GM19023 (cell line): ENCODE results near the gene PTPN14.
"Not testable (repeated sequence)": the region's sequence is repeated elsewhere in the genome, so short reads cannot be mapped to it uniquely, and the experiment has no call there.

Experiments used
- ATAC-seq: cut with Tn5 transposase; IDR thresholded peaks from one replicate; pipeline ENCODE4 v1.9.1; 2021; ENCODE audit warnings: mild to moderate bottlenecking, moderate library complexity; ENCODE audit not compliant: unreplicated experiment

Gene PTPN14

DNA sequence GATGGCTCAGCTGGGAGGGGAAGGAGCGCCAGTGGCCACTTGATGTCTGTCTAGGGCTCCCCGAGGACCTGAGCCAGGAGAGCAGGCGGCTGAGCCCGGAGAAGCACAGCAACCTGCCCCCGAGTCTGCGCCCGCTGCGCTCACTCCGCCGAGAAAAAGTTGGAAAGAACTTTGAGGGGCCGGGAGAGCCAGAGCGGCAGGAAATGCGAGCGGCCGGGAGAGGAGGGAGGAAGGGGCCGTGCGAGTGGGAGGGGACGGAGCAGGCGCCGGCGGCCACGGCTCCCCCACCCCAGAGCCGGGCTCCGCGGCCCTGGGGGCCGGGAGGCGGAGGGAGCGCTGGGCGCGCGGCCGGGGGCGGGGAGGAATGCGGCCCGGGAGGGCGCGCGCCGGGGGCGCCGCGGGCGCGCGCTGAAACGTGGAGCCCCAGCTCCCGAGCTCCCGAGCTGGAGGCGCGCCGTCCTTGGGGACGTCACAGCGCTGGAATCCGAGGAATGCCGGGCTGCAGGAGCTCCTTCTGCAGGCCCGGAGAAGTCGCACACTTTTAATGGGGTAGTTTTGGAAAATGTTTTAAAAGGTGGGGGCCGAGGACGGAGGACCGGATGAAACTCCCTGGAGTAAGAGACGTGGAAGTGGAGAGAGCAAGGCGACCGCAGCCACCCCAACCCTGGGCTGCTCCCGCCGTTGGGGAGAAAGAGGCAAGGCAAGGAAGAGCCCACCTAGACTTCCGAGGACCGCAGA lies at the start of gene PTPN14:
Gene PTPN14 (minus strand): TSS at position 167 of the 738 bp plus-strand sequence. CDS start 86,799 bp downstream, outside the sequence.
- ATAC-seq: peak; percentile 46

DNA sequence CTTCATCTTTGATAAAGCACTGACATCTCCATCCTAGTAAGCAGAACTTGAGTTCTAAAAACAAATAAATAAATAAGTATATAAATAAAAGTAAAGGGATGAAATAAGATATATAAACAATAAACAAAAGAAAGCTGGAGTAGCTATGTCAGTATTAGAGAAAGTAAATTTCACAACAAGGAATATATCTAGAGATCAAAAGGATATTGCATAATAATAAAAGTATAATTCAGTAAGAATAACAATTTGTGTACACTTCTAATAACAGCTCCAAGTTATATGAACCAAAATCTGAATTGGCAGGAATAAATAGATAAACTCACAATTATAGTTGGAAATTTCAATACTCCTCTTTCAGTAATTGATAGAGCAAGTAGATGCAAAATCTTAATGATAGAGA lies 41.8 kb upstream of the PTPN14 start:
- ATAC-seq: no peak

DNA sequence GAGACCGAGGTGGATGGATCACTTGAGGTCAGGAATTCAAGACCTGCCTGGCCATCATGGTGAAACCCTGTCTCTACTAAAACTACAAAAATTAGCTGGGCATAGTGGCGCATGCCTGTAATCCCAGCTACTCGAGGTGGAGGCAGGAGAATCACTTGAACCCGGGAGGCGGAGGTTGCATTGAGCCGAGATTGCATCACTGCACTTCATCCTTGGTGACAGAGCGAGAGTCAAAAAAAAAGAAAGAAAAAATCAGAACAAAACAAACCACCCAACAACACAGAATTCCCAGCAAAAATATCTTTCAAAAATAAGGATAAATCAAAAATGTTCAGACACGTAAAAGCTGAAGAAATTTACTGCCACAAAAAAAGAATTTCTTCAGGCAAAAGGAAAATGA lies 40.5 kb upstream of the PTPN14 start:
- ATAC-seq: not testable (repeated sequence)

DNA sequence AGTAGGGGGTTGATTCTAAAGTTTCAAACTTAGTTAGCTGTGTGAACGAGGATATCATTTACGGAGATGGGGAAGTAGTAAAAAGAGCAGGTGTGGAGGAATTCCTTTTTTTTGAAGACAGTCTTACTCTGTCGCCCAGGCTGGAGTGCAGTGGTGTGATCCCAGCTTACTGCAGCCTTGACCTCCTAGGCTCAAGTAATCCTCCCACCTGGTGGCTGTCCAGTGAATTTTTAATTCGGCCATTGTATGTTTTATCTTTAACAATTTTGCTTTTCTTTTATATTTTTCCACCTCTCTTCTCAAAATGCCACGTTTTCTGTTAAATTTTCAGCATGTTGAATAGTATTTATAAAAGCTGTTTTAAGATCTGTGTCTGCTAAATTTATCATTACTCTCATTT lies 39.3 kb upstream of the PTPN14 start:
- ATAC-seq: no peak

DNA sequence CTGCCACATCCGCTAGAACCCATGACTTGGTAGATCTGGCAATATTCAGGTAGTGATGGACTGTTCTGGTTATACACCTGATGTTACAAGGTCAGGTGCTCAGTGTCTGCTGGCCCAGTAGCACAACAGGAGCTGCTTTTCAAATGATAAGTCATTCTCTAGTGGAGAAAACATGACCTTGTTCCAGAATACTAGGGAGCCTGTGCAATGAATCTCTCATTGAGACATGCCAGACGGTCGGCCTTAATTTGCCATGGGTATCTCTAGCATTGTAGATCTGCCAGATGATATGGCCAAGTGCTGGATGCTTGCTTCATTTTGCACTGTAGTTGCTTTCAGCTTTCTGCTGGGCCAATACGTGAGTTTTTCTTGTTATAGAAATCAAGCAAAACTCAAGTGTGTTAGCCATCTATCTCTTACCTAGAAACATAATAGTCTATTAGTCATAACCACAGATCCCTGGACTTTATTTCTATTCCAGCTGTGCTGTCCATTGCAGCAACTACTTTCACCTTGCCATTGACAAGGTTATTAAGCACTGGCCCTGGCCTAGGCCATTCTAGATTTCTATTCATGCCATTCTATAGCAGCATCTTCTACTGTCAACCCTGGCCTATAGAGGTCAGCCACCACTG lies 37.7 kb upstream of the PTPN14 start:
- no peak for ATAC-seq

DNA sequence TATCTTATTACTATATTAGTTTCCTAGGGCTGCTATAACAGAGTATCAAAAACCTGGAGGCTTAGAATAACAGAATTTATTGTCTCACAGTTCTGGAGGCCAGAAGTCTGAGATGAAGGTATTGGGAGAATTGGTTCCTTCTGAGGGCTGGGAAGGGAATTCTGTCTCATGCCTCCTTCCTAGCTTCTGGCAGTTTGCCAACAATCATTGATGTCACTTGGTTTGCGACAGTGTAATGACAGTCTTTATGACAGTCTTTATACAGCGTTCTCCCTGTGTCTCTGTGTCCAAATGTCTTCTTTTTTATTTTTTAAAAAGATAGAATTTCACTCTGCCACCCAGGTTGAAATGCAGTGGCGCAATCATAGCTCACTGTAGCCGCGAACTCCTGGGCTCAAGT lies 35.8 kb upstream of the PTPN14 start:
- no peak for ATAC-seq

DNA sequence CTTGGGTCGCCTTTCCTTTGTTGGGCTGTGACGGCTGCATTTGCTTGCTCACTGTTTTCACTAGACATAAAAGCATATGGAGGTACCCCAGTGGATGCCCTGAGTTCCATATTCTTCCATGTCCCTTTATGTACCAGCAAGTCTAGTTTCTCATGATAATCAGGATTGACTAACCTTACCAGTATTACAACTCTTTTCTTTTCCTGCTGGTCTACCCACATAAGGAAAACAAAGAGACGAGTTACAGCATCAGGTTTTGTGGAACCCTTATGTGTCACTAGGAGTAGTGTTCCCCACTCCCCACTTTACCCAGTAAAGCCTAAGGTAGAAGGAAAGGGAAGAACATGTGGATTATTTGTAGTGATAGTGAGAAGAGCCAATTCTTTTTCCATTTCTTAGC lies 35.2 kb upstream of the PTPN14 start:
- no peak for ATAC-seq

DNA sequence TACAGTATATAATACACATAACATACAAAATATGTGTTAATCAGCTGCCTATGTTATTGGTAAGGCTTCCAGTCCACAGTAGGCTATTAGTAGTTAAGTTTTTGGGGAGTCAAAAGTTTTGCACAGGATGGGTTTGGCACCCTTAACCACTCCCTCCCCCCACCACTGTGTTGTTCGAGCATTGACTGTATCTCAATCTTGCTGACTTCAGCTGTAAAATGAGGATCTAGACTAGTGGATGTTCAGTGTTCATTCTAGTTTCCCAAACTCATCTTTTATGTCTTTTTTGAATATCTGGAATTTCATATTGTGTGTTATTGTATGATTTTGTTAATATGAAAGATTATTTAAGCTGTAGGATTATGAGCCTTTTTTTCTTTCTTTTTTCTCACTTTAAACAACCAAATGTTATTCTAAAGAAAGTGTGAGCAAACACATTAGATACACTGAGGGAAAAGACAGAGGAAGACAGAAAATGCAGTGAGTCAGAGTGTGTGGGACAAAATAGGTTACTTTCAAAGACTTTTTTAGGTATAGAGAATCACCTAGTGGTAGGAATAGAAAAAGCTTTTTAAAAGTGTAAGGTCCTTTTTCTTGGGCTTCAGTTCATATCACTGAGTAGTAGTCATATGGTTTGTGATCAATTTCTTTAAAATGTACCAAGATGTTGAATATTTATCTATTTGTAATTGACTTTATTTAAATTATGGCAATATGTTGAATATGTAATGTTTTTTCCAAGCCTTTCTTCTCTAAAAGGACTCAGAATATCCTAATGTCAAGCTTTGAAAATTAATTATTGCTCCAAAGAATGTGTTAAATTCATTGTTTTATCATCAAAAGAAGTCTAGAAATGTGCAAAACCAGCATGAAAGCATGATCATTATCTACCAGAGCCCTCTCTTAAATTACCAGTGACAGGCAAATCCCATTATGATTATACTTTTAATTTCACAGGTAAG lies 33.7 kb upstream of the PTPN14 start:
- peak; percentile 66 for ATAC-seq

DNA sequence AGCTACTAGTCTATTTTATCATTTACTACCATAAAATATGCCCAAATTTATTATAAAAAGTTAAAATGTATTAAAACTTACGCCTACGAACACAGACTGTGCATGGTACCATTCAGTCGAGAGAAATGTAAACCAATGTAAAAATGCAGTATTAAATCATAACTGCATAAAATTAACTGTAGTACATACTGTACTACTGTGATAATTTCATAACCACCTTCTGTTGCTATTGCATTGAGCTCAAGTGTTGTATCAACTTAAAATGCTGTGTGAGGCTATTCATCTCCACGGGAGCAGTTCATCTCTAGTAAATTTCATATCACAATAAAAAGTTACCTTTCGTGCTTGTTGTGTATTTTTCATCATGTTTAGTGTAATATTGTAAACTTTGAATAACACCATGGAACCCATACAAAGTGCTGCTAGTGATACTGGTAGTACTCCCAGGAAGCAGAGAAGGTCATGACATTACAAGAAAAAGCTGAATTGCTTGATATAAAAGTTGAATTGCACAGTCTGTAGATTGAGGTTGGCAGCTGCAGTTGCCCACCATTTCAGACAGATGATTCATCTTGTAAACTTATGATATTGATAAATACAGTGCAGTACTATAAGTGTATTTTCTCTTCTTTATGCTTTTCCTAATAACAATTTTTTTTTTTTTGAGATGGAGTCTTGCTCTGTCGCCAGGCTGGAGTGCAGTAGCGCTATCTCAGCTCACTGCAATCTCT lies 32.6 kb upstream of the PTPN14 start:
- no peak for ATAC-seq

DNA sequence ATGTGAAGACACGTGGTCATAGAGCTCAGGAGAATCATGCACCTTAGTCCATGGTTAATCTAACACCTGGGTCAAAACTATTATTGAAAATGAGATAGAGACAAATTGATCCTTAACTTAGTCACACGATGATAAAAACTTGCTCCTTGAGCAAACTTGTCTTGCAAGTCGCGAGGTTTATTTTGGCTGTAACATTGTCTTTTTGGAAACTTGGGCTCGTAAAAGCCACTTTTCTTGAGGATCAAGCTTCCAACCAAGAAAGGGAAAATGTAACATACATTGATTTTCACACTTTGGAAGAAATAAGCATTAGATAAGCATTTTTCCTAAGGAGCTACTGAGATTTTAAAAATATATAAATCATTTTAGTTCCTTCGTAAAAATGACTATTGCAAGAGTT lies 31.7 kb upstream of the PTPN14 start:
- no peak for ATAC-seq

DNA sequence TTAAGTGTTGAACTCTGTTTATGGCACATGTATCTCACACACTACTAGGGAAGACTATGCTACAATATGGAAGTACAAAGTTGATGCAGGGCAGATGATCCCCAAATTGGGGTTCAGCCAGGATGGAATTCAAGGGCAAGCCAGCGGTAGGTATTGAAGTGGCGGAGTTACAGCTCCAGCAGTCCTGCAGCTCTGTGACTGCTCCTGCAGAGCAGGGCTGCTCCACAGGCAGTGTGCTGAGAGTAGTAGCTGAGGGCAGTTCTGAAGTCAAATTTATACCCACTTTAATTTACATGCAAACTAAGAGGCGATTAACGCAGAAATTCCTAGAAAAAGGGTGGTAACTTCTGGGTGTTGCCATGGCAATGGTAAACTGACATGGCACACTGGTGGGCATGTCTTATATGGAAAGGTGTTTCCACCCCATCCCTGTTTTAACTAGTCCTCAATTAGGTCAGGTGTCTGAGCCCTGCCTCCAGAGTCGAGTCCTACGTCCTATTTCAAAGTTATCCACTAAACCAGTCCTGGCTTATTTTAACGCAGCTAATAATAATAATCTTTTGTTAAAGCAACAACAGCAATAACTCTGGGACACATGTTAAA lies 31.0 kb upstream of the PTPN14 start:
- ATAC-seq: no peak

DNA sequence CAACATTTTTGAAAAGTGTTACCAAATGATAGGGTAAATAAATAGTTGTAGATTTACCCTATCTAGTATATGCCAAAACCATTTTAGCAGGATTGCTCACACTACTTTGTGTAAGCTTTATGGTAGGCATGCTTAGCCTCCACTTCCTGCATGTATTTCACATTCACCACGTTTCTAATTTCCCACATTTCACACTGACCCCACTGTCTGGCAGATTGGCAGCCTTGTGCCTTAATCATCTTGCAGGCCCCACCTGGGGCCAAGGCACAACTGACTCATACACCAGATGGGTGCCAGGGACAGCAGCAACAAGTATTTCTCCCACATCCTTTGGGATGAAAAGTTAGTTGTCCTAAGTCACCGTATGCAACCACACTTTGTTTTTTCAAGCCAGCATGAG lies 30.4 kb upstream of the PTPN14 start:
- no peak for ATAC-seq

DNA sequence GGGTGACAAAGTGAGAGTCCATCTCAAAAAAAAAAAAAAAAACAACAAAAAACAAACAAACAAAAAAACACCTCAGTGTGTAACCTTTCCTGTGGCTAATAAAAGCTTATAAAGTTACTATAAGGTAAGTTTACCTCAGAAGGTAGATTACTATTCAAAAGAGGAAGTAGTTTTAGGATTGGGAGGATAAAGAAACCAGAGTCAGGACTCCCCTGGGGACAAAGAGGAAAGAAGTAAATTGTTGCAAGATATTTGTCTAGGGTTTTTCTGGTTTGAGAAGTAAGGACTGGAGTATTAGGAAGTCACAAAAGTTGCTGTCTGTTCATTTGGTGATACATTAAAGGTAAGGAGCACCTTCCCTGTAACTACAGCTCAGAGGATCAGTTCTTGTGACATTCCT lies 27.8 kb upstream of the PTPN14 start:
- no peak for ATAC-seq

DNA sequence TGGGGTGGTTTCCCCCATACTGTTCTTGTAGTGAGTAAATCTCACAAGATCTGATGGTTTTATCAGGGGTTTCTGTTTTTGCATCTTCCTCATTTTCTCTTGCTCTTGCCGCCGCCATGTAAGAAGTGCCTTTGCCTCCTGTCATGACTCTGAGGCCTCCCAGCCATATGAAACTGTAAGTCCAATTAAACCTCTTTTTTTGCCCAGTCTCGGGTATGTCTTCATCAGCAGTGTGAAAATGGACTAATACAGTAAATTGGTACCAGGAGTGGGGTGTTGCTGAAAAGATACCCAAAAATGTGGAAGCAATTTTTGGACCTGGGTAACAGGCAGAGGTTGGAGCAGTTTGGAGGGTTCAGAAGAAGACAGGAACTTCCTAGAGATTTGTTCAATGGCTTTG lies 24.7 kb upstream of the PTPN14 start:
- ATAC-seq: not testable (repeated sequence)

DNA sequence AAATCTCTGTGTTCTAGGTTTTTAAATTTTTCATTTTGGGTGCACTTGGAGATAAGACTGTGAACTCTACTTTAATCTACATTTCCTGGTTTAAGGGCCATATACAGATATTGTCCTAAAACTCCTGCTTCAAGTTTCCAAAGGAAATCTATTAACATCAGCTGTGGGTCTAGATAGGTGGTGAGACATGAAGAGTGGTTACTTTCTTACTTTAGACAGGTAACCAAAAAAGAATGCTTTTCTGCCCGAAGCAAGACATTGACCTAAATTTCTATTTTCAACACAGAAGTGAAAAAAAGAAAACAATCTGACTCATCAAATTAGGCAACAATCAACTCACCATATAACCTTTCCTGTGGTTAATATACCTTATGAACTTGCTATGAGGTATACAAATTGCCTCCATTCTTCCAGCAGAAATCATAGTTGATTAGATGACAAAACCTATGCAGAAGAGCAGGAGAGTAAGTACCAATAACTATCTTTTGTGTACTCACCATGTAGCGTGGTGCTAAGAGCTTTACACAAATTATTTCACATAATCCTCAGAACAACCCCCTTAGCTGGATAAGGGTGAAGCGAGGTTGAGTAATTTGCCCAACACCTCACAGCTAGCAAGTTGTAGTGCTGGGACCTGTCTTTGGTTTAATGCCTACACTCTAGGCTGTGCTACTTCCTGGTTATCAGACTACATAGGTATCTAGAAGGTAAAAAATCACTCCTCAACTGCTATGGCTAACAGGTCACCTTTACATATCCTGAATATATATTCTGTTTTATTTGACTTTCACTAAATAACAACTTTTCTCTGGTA lies 23.4 kb upstream of the PTPN14 start:
- ATAC-seq: no peak

DNA sequence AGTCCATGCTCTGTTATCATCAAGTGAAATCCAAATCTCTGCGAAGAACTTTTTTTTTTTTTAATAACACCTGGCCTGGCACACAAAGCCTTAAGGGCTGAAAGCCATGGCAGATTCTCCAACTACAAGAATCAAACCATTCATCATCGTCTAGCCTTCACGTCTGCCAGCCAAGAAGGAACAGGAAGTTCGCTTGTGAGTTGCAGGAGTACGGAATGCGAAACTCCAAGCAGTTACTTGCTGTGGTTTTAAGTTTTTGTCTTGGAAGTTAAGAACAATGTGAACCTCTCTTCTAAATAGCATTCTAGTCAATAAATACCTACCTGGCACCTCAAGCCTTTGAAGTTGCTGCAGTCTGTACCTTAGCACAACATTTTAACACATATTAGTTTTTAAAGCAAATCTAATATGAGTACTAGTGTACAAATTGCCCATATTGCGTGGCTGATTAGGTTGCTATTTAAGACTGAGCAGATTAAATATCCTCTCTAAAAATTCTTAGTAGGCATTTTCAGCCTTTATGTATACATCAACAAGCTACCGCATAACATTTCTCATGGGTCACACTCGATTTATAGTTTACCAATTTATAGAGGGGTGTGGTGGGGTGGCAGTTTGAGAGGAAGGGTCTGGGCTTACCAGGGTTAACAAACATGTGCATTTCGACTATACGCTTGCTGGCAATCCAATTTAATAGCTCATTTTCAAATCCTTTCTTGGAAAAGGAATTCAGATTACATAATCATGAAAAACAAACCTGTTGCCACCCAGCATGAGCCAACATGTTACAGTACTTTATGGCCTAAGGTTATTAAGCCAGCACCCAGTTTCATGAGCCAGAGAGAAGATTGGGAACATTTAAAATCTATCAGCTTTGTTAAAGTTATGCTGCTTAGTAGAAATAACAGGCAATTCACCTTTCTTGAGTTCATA lies 22.2 kb upstream of the PTPN14 start:
- ATAC-seq: no peak

DNA sequence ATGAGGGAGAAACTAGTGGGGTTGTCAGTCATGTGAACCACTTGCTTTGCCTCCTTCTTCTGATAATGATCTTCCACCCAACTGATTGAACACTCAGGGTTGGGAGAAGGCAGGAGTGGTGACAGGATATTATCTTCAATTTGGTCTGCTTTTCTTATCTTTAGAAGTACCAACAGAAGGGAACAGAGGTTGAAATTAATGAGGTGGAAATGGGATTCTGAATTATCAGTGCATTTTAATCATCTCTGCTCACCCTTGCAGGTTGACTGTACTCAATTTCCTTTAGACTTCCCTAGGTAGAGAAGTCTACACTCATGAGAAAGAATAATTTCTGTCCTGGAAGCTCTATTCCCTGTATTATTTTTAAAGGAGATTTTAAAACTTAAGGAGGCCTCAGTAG lies 19.9 kb upstream of the PTPN14 start:
- no peak for ATAC-seq

DNA sequence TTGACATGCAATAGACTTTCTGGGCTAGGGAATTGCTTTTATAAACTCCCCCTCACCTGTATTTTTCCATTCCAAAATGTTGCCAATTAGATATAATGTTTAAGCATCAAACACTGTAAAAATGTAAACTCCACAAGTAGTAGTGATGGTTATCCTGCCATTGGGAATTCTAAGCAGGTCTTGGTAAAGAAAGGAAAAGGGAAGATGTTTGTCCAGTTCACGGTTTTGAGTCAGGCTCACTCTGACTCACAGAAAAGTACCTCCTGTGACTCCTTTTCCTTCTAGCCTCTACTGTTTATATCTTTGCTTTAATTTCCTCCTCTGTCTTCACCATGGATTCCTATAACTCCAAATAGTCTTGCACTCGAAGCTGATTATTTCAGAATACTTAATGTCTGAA lies 19.0 kb upstream of the PTPN14 start:
- ATAC-seq: no peak
